Sigmoid colon (tissue), 7 donors: ENCODE results near the gene DEFB116. TPM values are rescaled to one million over a fixed set of nuclear protein-coding genes. Genes with fewer than 3 reads are reported as not detected.

Source experiments
- polyA plus RNA-seq, 3 donors: library from polyadenylated mRNA; stranded (reverse); fragments of 200-250 nt; gene quantifications; one replicate each; pipeline ENCODE4 v1.2.3, GENCODE V29; 2013
- small RNA-seq, 3 donors: library from RNA; depleted of rRNA; stranded (forward); fragments of <200 nt; gene quantifications; one replicate each; pipeline ENCODE3, GENCODE V24; 2016
- total RNA-seq, 4 donors: library from RNA; depleted of rRNA; stranded (reverse); fragments of >200 nt; gene quantifications; one replicate each; pipeline ENCODE4 v1.1.0, GENCODE V29; 2016
- donor health status: healthy with polysubstance abuse.
- donor health status: Bipolar disorder and iron deficiency.
- donor health status: healthy.

The DEFB116 gene
- total and polyA plus RNA-seq, 7 donors: not detected

Small RNAs within 50 kb of the gene (small RNA-seq; reads per million reads assigned to genes)
- gene RNA5SP480: 0 reads per million in 3 donors

Other genes starting within 250 kb of the DEFB116 start
- not detected for gene DEFB115, start 50.9 kb downstream of the DEFB116 start, total RNA-seq
- not detected for gene DEFB115, start 50.9 kb downstream of the DEFB116 start, polyA plus RNA-seq
- not detected for gene DEFB118, start 60.0 kb upstream of the DEFB116 start, total RNA-seq
- not detected for gene DEFB118, start 60.0 kb upstream of the DEFB116 start, polyA plus RNA-seq
- not detected for gene DEFB119, start 82.0 kb upstream of the DEFB116 start, total RNA-seq
- gene DEFB119, start 82.0 kb upstream of the DEFB116 start, polyA plus RNA-seq: not detected
- gene DEFB121, start 97.6 kb upstream of the DEFB116 start, total RNA-seq: not detected
- gene DEFB121, start 97.6 kb upstream of the DEFB116 start, polyA plus RNA-seq: not detected
- gene DEFB123, start 132.0 kb upstream of the DEFB116 start, total RNA-seq: not detected
- not detected for gene DEFB123, start 132.0 kb upstream of the DEFB116 start, polyA plus RNA-seq
- not detected for gene DEFB124, start 166.5 kb upstream of the DEFB116 start, total RNA-seq
- not detected for gene DEFB124, start 166.5 kb upstream of the DEFB116 start, polyA plus RNA-seq
- gene REM1, start 166.7 kb upstream of the DEFB116 start, total RNA-seq: 1 to 10 TPM; 3.8 to 9.3 (median 5.5) TPM
- 1 to 10 TPM in 2 of 3 donors, under 1 TPM in 1; 0.46 to 1.2 (median 1.2) TPM for gene REM1, start 166.7 kb upstream of the DEFB116 start, polyA plus RNA-seq
- gene HM13, start 205.9 kb upstream of the DEFB116 start, total RNA-seq: 10 to 100 TPM; 34.8 to 64.3 (median 38.4) TPM
- 100 to 1,000 TPM in 2 of 3 donors, 10 to 100 TPM in 1; 62.5 to 304 (median 188) TPM for gene HM13, start 205.9 kb upstream of the DEFB116 start, polyA plus RNA-seq